ACC112 (cell line): ENCODE data around the gene PRRX1.

ENCODE experiments used
- H2AFZ ChIP-seq: fragments of 200-600 bp; sonication (generic); one replicate; pipeline ENCODE4 v1.6.0; 2017; ENCODE audit warnings: antibody characterized with exemption, low read length; ENCODE audit not compliant: unreplicated experiment
- H3K27ac ChIP-seq: fragments of 200-600 bp; sonication (generic); 2 replicates; pipeline ENCODE4 v1.5.1; 2014; ENCODE audit warnings: low read depth, mild to moderate bottlenecking, antibody characterized with exemption, low read length, moderate library complexity
- H3K27me3 ChIP-seq: fragments of 200-600 bp; sonication (generic); 2 replicates; pipeline ENCODE4 v1.6.1; 2014; ENCODE audit warnings: mild to moderate bottlenecking, antibody characterized with exemption, low read length, moderate library complexity, mixed read lengths; ENCODE audit not compliant: insufficient read depth
- H3K36me3 ChIP-seq: fragments of 200-600 bp; sonication (generic); 2 replicates; pipeline ENCODE4 v1.6.1; 2016; ENCODE audit warnings: mild to moderate bottlenecking, antibody characterized with exemption, low read length, moderate library complexity, mixed read lengths; ENCODE audit not compliant: insufficient read depth
- H3K4me1 ChIP-seq: fragments of 200-600 bp; sonication (generic); one replicate; pipeline ENCODE4 v1.6.1; 2016; ENCODE audit warnings: low read length, mixed read lengths; ENCODE audit not compliant: insufficient read depth, unreplicated experiment, control insufficient read depth
- H3K4me3 ChIP-seq: fragments of 200-600 bp; sonication (generic); 2 replicates; pipeline ENCODE4 v1.5.1; 2014; ENCODE audit warnings: mild to moderate bottlenecking, low read depth, low read length
- H3K79me2 ChIP-seq: fragments of 200-600 bp; sonication (generic); one replicate; pipeline ENCODE4 v1.6.0; 2016; ENCODE audit warnings: low read length; ENCODE audit not compliant: control insufficient read depth, unreplicated experiment, insufficient read depth

The PRRX1 gene

DNA sequence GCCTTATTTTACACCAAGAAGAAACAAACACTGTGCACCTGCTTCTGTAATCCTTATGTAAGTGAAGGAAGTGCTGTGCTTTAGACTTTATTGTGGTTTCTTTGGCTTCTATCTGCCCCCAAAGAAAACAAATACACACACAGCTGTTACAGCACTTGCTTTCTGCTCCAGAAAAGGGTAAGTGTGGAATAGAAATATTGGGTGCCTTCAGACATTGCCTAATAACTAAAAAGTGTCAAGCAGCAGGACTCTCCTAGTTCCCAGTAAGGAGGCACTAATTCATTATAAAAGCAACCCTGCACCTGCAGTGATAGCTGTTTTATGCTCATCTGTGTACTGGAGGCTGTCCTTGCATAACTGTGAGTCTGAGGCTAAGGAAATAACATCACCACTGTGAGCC, 23.4 kb upstream of the PRRX1 start:
- no peaks in the 10 kb centered on the region for H3K79me2 ChIP-seq
- no peaks in the 10 kb centered on the region for H3K4me1 ChIP-seq
- H3K36me3 ChIP-seq = no peaks in the 10 kb centered on the region
- no peak overlapping the region for H3K4me3 ChIP-seq
- H2AFZ ChIP-seq = no peak overlapping the region
- no peaks in the 10 kb centered on the region for H3K27me3 ChIP-seq
- no peak overlapping the region for H3K27ac ChIP-seq

- Histone ChIP-seq H3K36me3 (no peaks in the 10 kb centered on the region), H3K4me1 (peaks cover 4% of the 10 kb centered on the region), H3K79me2 (no peaks in the 10 kb centered on the region), H2AFZ (no peak overlapping the region), H3K4me3 (no peak overlapping the region), H3K27ac (no peak overlapping the region), H3K27me3 (no peaks in the 10 kb centered on the region)
Measured at GRCh38 chr1:170657275-170657853, 6.6 kb upstream of the PRRX1 start.

DNA sequence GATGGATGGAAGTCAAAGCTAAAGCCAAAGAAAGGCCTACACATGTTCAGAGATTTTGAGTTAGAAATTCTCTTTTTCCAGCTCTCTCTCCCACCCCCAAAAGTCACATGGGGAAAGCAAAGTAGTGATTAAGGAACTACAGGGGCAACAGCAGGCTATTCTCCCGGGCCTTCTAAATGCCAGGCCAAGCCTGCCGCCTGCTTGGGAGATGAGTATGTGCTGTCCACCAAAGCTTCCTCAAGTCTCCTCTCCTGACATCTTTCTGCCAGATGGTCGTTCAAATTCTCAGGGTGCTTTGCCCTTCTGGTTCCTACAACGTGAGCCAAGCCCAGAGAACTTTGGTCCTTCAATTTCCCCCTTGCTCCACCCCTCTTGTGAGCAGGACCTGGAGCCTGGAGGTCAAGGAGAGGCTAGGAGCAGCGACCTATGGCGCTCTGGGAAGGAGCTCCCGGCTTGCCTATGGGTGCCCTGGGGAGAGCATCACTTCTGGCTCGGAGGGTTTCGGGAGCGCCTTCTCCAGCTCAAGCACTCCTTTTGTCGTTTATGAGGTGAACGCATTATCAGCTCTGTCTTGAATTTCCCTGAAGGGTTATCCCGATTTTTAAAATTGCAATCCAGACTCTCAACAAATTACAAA, 4.4 kb upstream of the PRRX1 start:
- no peaks in the 10 kb centered on the region for H3K27me3 ChIP-seq
- H2AFZ ChIP-seq = no peak overlapping the region
- H3K4me1 ChIP-seq = peaks cover 4% of the 10 kb centered on the region
- H3K27ac ChIP-seq = no peak overlapping the region
- no peaks in the 10 kb centered on the region for H3K36me3 ChIP-seq
- H3K79me2 ChIP-seq = peaks cover 18% of the 10 kb centered on the region
- no peak overlapping the region for H3K4me3 ChIP-seq

GRCh38 chr1:170660281-170660713, 3.6 kb upstream of the PRRX1 start:
- Histone ChIP-seq H2AFZ (no peak overlapping the region), H3K27ac (no peak overlapping the region), H3K4me1 (peaks cover 4% of the 10 kb centered on the region), H3K36me3 (no peaks in the 10 kb centered on the region), H3K79me2 (peaks cover 26% of the 10 kb centered on the region), H3K27me3 (no peaks in the 10 kb centered on the region), H3K4me3 (no peak overlapping the region; the same call in 1 of the 2 replicates)

GRCh38 chr1:170660871-170661645, 2.9 kb upstream of the PRRX1 start:
- peak overlapping the region; percentile 87 for H3K4me3 ChIP-seq
- no peaks in the 10 kb centered on the region for H3K27me3 ChIP-seq
- no peaks in the 10 kb centered on the region for H3K36me3 ChIP-seq
- H3K27ac ChIP-seq = peak overlapping the region; percentile 14
- peak overlapping the region; percentile 94 for H2AFZ ChIP-seq
- peaks cover 4% of the 10 kb centered on the region for H3K4me1 ChIP-seq
- H3K79me2 ChIP-seq = peaks cover 34% of the 10 kb centered on the region

- Histone ChIP-seq H3K27me3 (no peaks in the 10 kb centered on the region), H3K79me2 (peaks cover 41% of the 10 kb centered on the region), H3K4me3 (peak overlapping the region; percentile 87), H3K36me3 (no peaks in the 10 kb centered on the region), H2AFZ (peak overlapping the region; percentile 94), H3K27ac (peak overlapping the region; percentile 87), H3K4me1 (peaks cover 8% of the 10 kb centered on the region)
Measured at GRCh38 chr1:170661646-170662411, 2.1 kb upstream of the PRRX1 start.

GRCh38 chr1:170662561-170663403, 1.1 kb upstream of the PRRX1 start:
- H3K36me3 ChIP-seq = no peaks in the 10 kb centered on the region
- peak overlapping the region; percentile 87 for H3K4me3 ChIP-seq
- H3K27ac ChIP-seq = peak overlapping the region; percentile 87
- H2AFZ ChIP-seq = peak overlapping the region; percentile 94
- no peaks in the 10 kb centered on the region for H3K27me3 ChIP-seq
- peaks cover 14% of the 10 kb centered on the region for H3K4me1 ChIP-seq
- H3K79me2 ChIP-seq = peaks cover 51% of the 10 kb centered on the region

DNA sequence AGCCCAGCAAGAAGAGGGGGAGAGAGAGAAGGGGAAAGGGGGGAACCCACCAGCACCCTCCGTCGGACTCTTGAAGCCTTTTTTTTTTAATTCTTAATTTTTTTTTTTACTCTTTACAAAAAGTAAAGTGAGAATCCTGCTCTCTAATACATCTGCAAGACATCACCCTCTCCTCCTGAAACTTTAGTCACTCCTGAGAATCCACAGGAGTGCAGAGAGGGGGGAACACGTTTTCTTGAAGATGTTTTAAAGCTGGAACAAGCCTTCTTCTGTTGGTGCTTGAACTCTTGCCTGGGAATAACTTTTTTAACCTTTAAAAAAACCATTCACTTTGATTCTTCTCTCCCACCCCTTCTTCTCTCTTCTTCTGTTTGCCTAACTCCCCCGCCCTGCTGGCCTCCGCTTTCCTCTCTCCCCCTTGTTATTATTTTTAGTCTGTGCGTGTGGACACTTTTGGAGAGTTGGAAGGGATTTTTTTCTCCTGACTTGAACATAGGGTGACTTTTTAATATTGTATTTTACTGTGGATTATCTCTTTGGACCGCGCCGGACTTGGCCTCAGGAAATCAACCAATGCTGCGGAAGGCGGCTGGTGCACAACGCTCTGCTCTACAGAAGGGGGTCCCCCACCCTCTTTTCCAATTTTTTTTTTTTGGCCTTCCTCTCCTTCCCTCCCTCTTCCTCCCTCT, 383 bp upstream of the PRRX1 start:
- Histone ChIP-seq H2AFZ (peak overlapping the region; percentile 94), H3K36me3 (no peaks in the 10 kb centered on the region), H3K79me2 (peaks cover 59% of the 10 kb centered on the region), H3K27ac (peak overlapping the region; percentile 87), H3K4me1 (peaks cover 14% of the 10 kb centered on the region), H3K27me3 (no peaks in the 10 kb centered on the region), H3K4me3 (peak overlapping the region; percentile 87)

- Histone ChIP-seq H2AFZ (no peak overlapping the region), H3K4me1 (peaks cover 14% of the 10 kb centered on the region), H3K36me3 (no peaks in the 10 kb centered on the region), H3K79me2 (peaks cover 73% of the 10 kb centered on the region), H3K4me3 (peak overlapping the region; percentile 87), H3K27me3 (no peaks in the 10 kb centered on the region), H3K27ac (peak overlapping the region; percentile 87)
Measured at GRCh38 chr1:170664828-170665612, 1.1 kb downstream of the PRRX1 start.
